GM18526 (cell line): ENCODE measurements around the gene SLC7A6.

Source experiments
- POLR2A ChIP-seq: IDR thresholded peaks from 3 replicates; pipeline ENCODE4 v1.6.1; 2011; ENCODE audit not compliant: insufficient read length; ENCODE audit errors: extremely low read depth

SLC7A6 gene

DNA sequence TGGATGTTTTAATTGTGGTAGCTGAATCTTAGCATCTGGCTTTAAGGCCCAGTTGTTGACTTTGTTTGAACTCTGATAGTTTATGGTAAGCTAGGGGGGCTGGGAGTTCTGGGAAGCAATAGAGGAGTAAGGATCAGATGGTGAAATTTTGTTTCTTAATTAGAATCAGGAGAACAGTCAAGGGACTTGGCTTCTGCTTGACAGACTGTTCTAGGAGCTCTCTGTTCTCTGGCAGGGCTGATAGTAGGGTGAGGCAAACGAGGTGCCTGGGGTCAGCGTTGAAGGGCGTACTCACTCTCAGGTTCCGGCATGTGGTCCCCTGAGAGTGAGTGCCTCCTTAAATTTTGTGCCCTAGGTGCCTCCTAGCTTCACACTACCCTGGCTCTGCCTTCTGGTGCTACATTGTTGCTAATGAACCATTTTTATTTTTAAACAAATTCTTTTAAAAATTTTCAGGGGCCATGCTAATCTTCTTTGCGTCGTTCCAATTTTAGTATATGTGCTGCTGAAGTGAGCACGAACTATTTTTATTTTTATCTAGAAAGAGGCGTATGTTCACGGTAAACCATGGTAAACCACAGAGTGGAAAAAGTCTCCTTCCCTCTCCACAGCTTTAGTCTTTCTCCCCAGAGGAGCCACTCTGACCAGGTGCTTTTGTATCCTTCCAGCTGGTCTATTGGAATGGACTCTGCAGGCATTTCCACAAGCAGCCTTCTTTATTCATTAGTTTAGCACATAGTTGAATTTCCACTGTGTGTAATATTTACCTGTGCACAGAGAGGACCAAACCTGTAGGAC is 19.7 kb downstream of the SLC7A6 start:
- no peak for TF ChIP-seq POLR2A

DNA sequence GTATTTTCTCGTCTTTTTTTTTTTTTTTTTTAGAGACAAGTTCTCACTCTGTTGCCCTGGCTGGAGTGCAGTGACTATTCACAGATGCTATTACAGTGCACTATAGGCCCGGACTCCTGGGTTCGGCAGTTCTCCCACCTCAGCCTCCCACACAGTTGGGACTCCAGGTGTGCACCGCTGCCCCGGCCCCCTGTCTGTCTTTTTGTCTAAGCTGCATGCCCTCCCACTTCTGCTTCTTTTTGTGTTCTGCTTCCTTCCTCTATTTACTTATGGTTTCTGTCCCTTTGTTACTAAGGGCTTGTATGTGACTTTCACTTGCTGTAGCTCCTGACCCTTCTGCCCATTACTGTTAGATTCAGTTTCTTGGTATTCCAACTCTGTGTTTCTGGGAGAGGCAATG is 20.5 kb downstream of the SLC7A6 start:
- TF ChIP-seq POLR2A = no peak

DNA sequence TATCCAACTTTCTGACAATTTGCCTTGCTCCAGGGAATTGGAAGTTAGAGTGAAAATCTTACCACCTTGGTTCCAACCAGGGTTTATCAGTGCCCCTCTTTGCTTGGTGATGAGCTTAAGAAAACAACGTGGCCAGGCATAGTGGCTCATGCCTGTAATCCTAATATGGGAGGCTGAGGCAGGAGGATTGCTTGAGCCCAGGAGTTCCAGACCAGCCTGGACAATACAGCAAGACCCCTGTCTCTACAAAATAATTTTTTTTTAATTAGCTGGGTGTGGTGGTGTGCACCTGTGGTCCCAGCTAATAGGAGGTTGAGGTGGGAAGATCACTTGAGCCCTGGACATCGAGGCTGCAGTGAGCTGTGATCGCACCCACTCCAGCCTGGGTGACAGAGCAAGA is 21.4 kb downstream of the SLC7A6 start:
- no peak for TF ChIP-seq POLR2A

DNA sequence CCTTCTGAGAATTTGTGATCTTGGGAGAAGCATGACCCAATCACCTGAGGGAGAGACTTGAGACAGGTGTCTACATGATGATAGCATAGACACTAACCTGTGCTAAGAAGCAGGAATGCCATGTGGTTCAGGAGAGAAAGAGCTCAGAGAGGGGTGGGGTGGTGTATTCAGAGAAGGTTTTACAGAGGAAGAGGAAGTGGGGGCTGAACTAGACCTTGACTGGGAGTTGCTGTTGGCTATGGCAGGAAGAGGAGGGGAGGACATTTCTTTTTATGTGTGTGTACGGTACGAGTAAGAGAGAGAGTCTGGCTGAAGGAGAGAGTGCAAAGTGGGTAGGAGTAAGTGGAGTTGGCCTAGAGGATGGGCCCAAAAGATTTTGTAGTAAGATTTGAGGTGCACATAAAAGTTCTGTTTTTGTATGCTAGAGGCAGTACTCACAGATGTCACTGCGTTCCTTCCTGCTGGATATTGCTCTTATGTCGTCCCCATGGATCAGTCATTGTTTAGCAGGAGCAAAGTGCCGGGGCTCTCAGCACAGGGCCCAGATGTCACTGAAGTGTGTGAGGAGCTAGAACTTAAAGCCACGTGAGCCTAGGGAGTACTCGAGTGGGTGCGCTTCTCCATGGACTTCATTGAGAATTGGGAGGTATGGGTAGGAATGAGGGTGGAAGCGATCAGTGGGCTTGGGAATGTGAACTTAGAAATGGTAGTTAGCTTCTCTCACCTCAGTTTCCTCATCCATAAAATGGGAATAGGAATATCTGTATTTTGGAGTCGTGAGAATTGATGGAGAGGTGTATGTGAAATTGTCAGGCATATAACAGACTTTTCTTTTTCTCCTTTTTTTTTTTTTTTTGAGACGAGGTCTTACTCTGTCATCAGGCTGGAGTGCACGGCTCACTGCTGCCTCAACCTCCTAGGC is 22.1 kb downstream of the SLC7A6 start:
- no peak for TF ChIP-seq POLR2A

DNA sequence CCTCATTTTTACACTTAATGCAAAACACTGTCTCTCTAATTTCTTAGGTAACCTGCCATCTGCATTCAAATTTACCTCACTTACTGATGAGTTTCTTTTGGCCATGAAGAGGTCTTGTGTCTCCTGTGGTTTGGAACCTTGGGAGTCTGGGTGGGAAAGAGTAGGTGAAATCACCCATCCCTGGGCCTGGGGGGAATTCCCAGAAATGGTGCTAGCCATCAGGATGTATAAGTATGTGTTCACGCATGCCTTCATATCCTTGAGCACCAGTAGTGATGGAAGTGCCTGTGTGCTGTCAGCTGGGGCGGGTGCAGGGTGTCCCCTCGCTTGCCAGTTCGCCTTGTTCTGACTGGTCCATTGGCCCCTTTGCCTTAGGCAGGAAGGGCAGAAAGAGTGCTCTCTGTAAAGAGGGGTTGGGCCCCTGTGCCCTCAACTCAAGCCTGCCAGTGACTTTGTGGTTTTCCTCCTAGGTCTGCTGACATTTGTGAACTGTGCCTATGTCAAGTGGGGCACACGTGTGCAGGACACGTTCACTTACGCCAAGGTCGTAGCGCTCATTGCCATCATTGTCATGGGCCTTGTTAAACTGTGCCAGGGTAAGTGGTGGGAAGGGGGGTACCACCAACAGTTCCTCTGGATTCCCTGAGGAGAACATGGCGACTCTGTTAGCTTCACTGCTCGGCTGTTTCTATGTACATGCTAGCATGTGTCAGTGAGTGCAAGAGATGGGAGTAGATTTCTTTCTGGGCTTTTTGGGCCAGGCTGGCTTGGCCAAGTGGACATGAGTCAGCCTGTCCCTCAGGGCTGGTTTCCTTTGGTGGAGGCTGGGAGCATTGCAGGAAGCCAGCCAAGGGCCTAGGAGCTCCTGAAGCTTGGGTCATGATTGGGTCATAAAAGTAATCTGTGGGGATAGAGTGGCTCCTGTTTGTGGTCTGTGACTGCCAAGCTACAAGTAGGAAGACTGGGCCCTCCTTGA is 23.2 kb downstream of the SLC7A6 start:
- TF ChIP-seq POLR2A = no peak

DNA sequence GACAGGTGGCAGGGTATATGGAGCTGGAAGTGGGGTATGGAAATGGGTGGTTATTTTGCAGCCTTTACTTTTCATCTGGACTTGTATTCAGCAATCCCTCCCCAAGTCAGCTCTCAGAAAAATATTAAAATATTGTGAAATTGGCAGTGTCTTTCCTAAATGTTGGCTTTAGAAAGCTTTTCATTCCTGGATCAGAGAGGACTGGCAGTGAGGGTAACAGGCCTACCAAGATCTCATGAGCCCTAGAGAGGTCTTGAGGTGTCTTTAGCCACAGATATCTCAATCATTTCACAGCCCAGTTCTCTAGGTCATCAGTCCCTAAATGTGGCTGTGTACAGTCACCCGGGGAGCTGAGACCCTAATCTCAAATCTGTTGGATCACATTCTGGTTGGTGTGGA is 23.9 kb downstream of the SLC7A6 start:
- no peak for TF ChIP-seq POLR2A

DNA sequence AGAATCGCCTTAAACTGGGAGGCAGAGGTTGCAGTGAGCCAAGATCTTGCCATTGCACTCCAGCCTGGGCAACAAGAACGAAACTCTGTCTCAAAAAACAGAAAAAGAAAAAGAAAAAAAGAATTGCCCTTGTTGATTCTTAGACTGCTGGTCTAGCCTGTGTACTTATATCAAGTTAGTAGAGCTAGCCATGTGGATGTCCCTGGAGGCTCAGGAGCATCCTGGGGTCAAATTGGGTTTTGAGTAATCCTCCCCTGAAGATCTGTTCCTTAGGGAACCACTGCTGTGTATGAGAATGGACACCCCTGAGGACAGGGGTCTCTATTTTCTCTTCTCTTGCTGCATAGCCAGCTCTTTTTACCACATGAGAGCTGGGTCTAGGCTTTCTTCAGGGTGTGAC is 24.9 kb downstream of the SLC7A6 start:
- no peak for TF ChIP-seq POLR2A

DNA sequence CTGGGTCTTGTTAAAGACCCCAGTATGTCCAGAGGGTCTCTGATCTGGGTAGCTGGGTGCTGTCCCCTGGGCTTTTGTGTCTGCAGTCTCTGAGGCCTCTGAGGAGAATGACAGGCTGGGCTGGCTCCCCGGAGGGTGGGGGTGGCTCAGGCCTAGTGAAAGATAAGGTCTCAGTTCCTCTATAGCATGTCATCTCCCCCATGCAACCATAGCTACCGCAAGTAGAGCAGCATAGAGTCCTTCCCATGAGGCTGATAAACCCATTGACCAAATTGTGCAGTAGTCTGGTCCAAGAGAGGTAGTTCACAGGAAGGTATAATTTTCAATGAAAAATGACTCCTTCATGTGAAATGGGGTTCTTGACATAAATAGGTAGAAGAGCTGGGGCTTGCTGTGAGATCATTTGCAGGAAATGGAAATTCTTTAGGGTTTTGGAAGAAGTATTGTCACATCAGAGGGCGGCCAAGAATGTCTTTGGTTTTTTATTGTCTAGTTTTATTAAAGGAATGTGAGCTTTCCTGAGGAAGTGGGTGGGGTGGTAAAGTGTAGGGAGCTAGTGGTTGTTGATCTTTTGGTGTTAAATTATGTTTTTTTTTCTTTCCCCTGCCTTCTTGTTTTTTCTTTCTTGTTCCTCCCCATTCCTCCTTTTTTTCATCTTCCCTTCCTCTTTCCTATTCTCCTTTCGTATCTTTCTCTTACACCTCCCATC is 25.4 kb downstream of the SLC7A6 start:
- TF ChIP-seq POLR2A = no peak

DNA sequence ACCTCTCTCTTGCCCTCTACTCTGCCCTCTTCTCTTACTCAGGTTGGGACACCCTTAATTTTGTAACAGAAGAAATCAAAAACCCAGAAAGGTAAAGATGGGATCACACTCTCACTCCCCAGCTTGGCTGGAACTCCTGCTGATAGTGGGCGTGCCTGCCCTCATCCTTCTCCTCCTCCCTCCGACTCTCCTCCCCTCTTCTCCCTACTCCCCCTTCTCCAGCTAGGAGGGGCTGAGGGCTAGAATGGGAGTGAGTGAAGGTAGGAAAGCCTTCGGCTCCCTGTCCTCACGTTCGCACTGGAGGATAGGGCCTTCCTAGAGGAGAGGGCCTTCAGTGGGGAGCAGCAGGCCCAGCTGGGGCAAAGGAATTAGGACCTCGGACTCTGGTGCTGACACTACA is 26.1 kb downstream of the SLC7A6 start:
- no peak for TF ChIP-seq POLR2A

DNA sequence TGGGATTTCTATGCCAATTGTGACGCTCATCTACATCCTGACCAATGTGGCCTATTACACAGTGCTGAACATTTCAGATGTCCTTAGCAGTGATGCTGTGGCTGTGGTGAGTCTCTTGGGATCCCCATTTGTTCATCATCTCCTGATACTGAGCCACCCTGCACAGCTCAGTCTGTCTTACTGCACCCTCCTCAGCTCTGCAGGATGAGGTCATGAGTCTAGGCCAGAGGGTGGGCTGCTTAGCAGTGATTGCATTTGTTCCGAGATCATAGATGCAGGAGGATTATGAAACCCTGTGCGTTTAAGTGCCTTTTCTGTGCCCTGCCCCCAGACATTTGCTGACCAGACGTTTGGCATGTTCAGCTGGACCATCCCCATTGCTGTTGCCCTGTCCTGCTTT is 26.9 kb downstream of the SLC7A6 start:
- TF ChIP-seq POLR2A = no peak

DNA sequence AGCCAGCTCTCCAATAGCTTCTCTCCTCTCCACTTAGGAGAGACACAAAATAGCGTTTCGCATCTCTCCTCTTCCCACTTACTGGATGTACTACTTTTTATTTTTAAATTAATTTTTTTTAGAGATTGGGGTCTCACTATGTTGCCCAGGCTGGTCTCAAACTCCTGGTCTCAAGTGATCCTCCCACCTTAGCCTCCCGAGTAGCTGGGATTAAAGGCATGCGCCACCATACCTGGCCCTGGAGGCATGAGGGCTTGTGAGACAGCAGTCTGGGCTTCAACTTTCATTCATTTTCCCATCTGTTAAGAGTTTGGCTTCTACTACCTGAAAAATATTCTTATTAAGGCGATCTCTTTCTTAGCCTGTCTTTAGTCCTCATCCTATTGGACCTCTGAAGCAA is 28.1 kb downstream of the SLC7A6 start:
- no peak for TF ChIP-seq POLR2A

DNA sequence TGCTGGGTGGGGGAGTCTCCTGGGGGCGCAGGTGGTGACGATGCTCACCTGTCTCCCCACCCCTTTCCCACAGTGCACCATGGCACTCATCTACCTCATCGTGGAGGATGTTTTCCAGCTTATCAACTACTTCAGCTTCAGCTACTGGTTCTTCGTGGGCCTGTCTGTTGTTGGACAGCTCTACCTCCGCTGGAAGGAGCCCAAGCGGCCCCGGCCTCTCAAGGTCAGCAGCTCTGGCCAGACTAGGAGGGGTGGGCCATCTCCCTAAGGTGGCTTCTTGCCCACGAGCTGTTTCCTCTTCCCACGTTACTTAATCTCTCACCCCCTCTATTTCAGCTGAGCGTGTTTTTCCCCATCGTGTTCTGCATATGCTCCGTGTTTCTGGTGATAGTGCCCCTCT is 32.0 kb downstream of the SLC7A6 start:
- no peak for TF ChIP-seq POLR2A

DNA sequence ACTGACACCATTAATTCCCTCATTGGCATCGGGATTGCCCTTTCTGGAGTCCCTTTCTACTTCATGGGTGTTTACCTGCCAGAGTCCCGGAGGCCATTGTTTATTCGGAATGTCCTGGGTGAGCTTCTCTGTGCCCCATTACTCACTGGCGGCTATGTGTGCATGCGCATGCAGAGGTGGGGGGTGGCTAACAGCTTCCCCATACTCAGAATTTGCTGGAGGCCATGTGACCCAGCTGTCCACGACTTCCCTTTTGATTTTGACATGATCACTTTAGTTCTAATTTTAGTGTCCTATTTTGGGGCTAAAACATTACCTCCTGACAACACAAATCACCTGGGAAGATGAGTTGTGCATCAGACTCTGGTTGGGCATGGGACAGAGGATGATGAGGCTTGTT is 32.4 kb downstream of the SLC7A6 start:
- no peak for TF ChIP-seq POLR2A

DNA sequence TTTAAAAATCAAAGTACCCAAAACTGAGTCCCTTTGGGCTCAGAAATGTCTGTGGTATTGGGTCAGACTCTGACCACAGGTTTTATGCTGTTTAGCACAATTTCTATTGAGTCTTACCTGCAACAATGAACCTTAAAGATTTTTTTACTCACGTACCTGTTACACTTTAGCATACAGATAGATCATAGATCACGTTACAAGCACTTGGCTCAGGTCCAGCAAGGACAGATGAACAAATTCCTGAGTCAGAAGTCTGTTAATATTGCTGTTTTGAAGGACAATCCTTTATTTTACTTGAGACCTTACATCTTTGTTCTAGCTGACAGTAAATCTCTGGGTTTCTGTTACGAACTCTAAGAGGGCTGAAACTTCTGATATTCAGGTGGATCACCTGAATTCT is 33.6 kb downstream of the SLC7A6 start:
- TF ChIP-seq POLR2A = no peak
